Mesodermal cell (in vitro differentiated cells): ENCODE results near the gene EYS.

Source experiments
- H3K27ac ChIP-seq: 2 replicates; pipeline ENCODE4 v1.7.0; 2013; ENCODE audit warnings: mild to moderate bottlenecking, low read depth, low read length, moderate library complexity; ENCODE audit not compliant: severe bottlenecking
- H3K36me3 ChIP-seq: 2 replicates; pipeline ENCODE4 v1.7.1; 2013; ENCODE audit warnings: mild to moderate bottlenecking, low read length, moderate library complexity; ENCODE audit not compliant: control insufficient read depth, insufficient read depth
- H3K4me1 ChIP-seq: one replicate; pipeline ENCODE4 v1.7.1; 2013; ENCODE audit warnings: mild to moderate bottlenecking, low read length; ENCODE audit not compliant: insufficient read depth, control insufficient read depth, poor library complexity, severe bottlenecking
- H3K4me3 ChIP-seq: 2 replicates; pipeline ENCODE4 v1.7.0; 2013; ENCODE audit warnings: low read length, control low read depth, mild to moderate bottlenecking; ENCODE audit not compliant: insufficient read depth, poor library complexity, severe bottlenecking; ENCODE audit errors: extremely low read depth
- H3K9me3 ChIP-seq: 2 replicates; pipeline ENCODE4 v1.7.1; 2013; ENCODE audit warnings: mild to moderate bottlenecking, low read length, moderate library complexity; ENCODE audit not compliant: control insufficient read depth
- WGBS, 2 experiments: methylation state at CpG; one replicate each; pipeline ENCODE4 v1.1.5; 2013; ENCODE audit warnings: missing lambda C conversion rate in 2 of 2; ENCODE audit not compliant: insufficient coverage in 2 of 2; 5-methylcytosine and 5-hydroxymethylcytosine counted together

The EYS gene

DNA sequence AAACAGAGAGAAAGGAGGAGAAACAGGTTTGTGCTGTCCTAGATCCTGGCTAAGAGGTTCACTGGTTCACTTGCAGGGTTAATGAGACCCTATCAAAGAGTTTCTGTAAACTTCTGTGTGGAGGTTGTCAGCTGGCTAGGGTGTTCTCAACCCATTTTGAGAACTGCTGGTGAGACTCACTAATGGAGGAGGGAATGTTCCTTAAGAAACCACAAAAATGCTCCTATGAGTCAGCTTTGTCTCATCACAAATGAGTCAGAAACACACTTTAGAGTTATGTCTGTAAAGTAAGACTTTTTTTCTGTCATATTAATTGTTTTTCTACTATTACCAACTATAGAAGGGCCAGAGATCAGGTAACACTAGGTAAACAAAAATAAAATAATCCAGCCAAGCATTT is 1187.0 kb downstream of the EYS start:
- Histone ChIP-seq H3K9me3 (no peaks in the 10 kb centered on the region), H3K4me1 (peaks cover 13% of the 10 kb centered on the region), H3K27ac (peak overlapping the region; percentile 65), H3K4me3 (no peak overlapping the region), H3K36me3 (no peaks in the 10 kb centered on the region)

DNA sequence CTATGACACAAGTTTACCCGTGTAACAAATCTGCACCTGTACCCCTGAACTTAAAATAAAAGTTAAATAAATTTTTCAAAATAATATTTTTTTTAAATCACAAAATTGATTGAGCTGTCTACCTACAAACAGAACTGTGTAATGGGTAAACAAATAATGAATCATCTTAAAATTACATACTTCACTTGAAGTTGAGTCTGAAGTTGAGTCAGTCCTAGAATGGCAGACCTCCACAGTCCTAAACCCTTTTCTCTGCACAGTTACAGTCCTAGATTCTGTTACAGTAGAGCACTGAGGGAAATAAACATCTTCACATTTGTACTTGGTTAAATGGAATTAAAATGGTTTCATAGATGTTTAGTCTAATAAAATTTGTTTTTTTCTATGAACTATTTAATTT is 1190.6 kb downstream of the EYS start:
- Histone ChIP-seq H3K4me1 (peaks cover 13% of the 10 kb centered on the region), H3K27ac (no peak overlapping the region), H3K4me3 (no peak overlapping the region), H3K36me3 (no peaks in the 10 kb centered on the region), H3K9me3 (no peaks in the 10 kb centered on the region)
- no CpG with 5 or more reads among the region's 1 CpG for WGBS, 2 experiments

- WGBS, 2 experiments = 76% methylated on average over 2 of the region's 3 CpGs; no CpG with 5 or more reads in 1 of the 2 experiments
- H3K27ac ChIP-seq = no peak overlapping the region
- no peaks in the 10 kb centered on the region for H3K36me3 ChIP-seq
- peaks cover 5% of the 10 kb centered on the region for H3K4me1 ChIP-seq
- no peaks in the 10 kb centered on the region for H3K9me3 ChIP-seq
- H3K4me3 ChIP-seq = no peak overlapping the region
These were observed 1199.4 kb downstream of the EYS start for GRCh38 chr6:64507661-64508060.

GRCh38 chr6:64505312-64505711 is 1201.7 kb downstream of the EYS start:
- H3K27ac ChIP-seq = no peak overlapping the region
- peaks cover 6% of the 10 kb centered on the region for H3K4me1 ChIP-seq
- H3K9me3 ChIP-seq = no peaks in the 10 kb centered on the region
- H3K36me3 ChIP-seq = no peaks in the 10 kb centered on the region
- no peak overlapping the region for H3K4me3 ChIP-seq
- whole genome bisulfite sequencing, 2 experiments = 21 to 60% methylated on average over 1 to 3 of the region's 4 CpGs

GRCh38 chr6:64504503-64504902 is 1202.5 kb downstream of the EYS start:
- no peaks in the 10 kb centered on the region for H3K36me3 ChIP-seq
- H3K4me1 ChIP-seq = peaks cover 6% of the 10 kb centered on the region
- 88% methylated on average over 2 of the region's 2 CpGs for WGBS, 2 experiments
- no peaks in the 10 kb centered on the region for H3K9me3 ChIP-seq
- H3K27ac ChIP-seq = no peak overlapping the region
- H3K4me3 ChIP-seq = no peak overlapping the region

- Histone ChIP-seq H3K27ac (no peak overlapping the region), H3K4me1 (peaks cover 6% of the 10 kb centered on the region), H3K36me3 (no peaks in the 10 kb centered on the region), H3K4me3 (no peak overlapping the region), H3K9me3 (no peaks in the 10 kb centered on the region)
- 83% methylated on average over 1 of the region's 2 CpGs; no CpG with 5 or more reads in 1 of the 2 experiments for WGBS, 2 experiments
These were observed 1204.2 kb downstream of the EYS start for GRCh38 chr6:64502801-64503200.

GRCh38 chr6:64497634-64498033 is 1209.4 kb downstream of the EYS start:
- WGBS, 2 experiments = 90% methylated on average over 2 of the region's 2 CpGs; no CpG with 5 or more reads in 1 of the 2 experiments
- H3K9me3 ChIP-seq = no peaks in the 10 kb centered on the region
- no peak overlapping the region for H3K4me3 ChIP-seq
- no peaks in the 10 kb centered on the region for H3K36me3 ChIP-seq
- peaks cover under 1% of the 10 kb centered on the region for H3K4me1 ChIP-seq
- H3K27ac ChIP-seq = no peak overlapping the region

DNA sequence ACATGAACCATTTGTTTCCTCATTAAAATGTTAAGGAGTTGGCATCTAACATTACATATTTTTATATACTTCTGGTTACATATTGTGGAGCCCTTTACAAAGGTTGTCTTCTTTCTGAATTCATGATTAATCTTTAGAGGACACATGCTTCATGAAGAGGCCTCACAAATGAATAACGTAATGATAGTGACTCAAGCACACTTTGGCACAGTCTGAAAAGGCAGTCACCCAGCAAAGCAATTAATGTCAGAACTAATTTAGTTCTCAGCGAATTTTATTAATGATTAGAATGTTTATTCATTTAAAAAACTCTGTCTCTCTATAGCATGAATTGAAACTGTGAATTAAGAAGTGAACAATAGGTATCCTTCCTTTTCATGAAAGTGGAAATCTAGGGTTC is 1217.3 kb downstream of the EYS start:
- Histone ChIP-seq H3K9me3 (no peaks in the 10 kb centered on the region), H3K4me3 (no peak overlapping the region), H3K36me3 (no peaks in the 10 kb centered on the region), H3K4me1 (no peaks in the 10 kb centered on the region), H3K27ac (no peak overlapping the region)
- WGBS, 2 experiments = 100% methylated on average over 1 of the region's 2 CpGs

- Histone ChIP-seq H3K4me3 (no peak overlapping the region), H3K36me3 (no peaks in the 10 kb centered on the region), H3K4me1 (no peaks in the 10 kb centered on the region), H3K27ac (no peak overlapping the region), H3K9me3 (no peaks in the 10 kb centered on the region)
- 95% methylated on average over 2 of the region's 3 CpGs; no CpG with 5 or more reads in 1 of the 2 experiments for WGBS, 2 experiments
These were observed 1220.3 kb downstream of the EYS start for GRCh38 chr6:64486578-64487351.

- Histone ChIP-seq H3K4me3 (no peak overlapping the region), H3K4me1 (no peaks in the 10 kb centered on the region), H3K36me3 (no peaks in the 10 kb centered on the region), H3K27ac (no peak overlapping the region), H3K9me3 (no peaks in the 10 kb centered on the region)
- WGBS, 2 experiments = 93 to 95% methylated on average over 2 of the region's 2 CpGs
These were observed 1223.0 kb downstream of the EYS start for GRCh38 chr6:64483956-64484499.

DNA sequence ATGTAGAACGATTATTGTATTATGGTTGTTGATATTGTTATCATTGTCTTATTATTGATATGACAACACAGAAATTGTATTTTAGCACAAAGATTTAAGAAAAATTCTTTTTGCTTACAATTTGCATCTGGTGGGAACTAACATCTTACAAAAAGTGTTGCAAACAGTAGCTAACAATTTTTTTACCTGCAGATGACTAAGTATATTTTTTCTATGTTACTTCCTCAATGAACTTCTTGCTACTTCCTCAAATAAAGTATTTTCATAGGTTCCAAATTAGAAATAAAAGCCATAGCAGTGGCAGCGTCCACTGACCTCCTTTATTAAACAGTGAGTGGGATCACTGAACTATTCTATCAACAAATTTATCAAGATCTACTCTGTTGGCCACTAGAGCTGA is 1224.4 kb downstream of the EYS start:
- no peak overlapping the region for H3K4me3 ChIP-seq
- H3K4me1 ChIP-seq = no peaks in the 10 kb centered on the region
- no peak overlapping the region for H3K27ac ChIP-seq
- no peaks in the 10 kb centered on the region for H3K36me3 ChIP-seq
- WGBS, 2 experiments = no CpG with 5 or more reads among the region's 2 CpGs
- no peaks in the 10 kb centered on the region for H3K9me3 ChIP-seq
